HepG2 (cell line): Measurements from ENCODE around the gene FAM98A.

Experiments used
- CTCF ChIP-seq: sonication (generic); formaldehyde crosslinking; IDR thresholded peaks from 2 replicates; pipeline ENCODE4 v1.5.0; 2020; ENCODE audit warnings: mild to moderate bottlenecking, missing genetic modification reagents, moderate library complexity
- NCOA5 ChIP-seq: sonication (generic); formaldehyde crosslinking; IDR thresholded peaks from 2 replicates; pipeline ENCODE4 v1.4.0; 2020; ENCODE audit warnings: missing genetic modification reagents
- NFIC ChIP-seq: IDR thresholded peaks from 2 replicates; pipeline ENCODE4 v1.6.1; 2012; ENCODE audit warnings: mild to moderate bottlenecking, low read length, inconsistent platforms
- RELA ChIP-seq: sonication (generic); formaldehyde crosslinking; IDR thresholded peaks from 2 replicates; pipeline ENCODE4 v1.4.0; 2020; ENCODE audit warnings: missing genetic modification reagents
- REST ChIP-seq, 2 experiments: IDR thresholded peaks; 2 replicates each; pipeline ENCODE4 v1.6.1; 2011 to 2012; ENCODE audit warnings: low read length in 2 of 2, borderline replicate concordance in 1 of 2, low read depth in 1 of 2, mild to moderate bottlenecking in 1 of 2, moderate library complexity in 1 of 2
- ZBTB4 ChIP-seq: sonication (generic); formaldehyde crosslinking; IDR thresholded peaks from 2 replicates; pipeline ENCODE4 v1.4.0; 2020; ENCODE audit warnings: missing genetic modification reagents, mild to moderate bottlenecking, borderline replicate concordance
- ZNF274 ChIP-seq: sonication (generic); formaldehyde crosslinking; IDR thresholded peaks from 2 replicates; pipeline ENCODE4 v1.5.1; 2020; ENCODE audit warnings: mild to moderate bottlenecking, missing genetic modification reagents
- ZNF430 ChIP-seq: sonication (generic); formaldehyde crosslinking; IDR thresholded peaks from 2 replicates; pipeline ENCODE4 v1.9.0; 2021; ENCODE audit warnings: mild to moderate bottlenecking, missing genetic modification reagents

GRCh38 chr2:33586766-33587165 lies 12.3 kb downstream of the FAM98A start:
- TF ChIP-seq NCOA5 (CRISPR knock-in tag) (no peak), REST (IDR thresholded peaks at IDR 0.05; ENCODE audit: borderline replicate concordance in 1 of 2, low read depth in 1 of 2, low read length in 2 of 2) (no peak), RELA (CRISPR knock-in tag) (no peak), NFIC (no peak), ZBTB4 (no peak), CTCF (no peak), ZNF430 (no peak), ZNF274 (CRISPR knock-in tag) (no peak)
